Panc1 (cell line): ENCODE data around the gene THSD7B. TPM values are rescaled to one million over a fixed set of nuclear protein-coding genes. Genes with fewer than 3 reads are reported as not detected.

Experiments used
- ATAC-seq: fragments of 200-7000 bp; cut with Tn5 transposase; 2 replicates; pipeline ENCODE4 v1.9.1; 2020; ENCODE audit warnings: mild to moderate bottlenecking, moderate library complexity
- BruUV-seq: library from RNA; stranded (reverse); fragments of 400-500 nt; replicated peaks from 2 replicates; lab custom pipeline; 2021; lab: Mats Ljungman, UMichigan
- CTCF ChIA-PET: fragments of 300-600 bp; sonication (Branson Sonifier 250); formaldehyde crosslinking; loops from one replicate; lab custom pipeline; 2022; ENCODE audit warnings: antibody characterized with exemption; lab: Charles Lee
- POLR2A ChIA-PET: fragments of 300-600 bp; sonication (Branson Sonifier 250); formaldehyde crosslinking; loops from one replicate; lab custom pipeline; 2022; ENCODE audit warnings: antibody characterized with exemption; lab: Charles Lee
- DNase-seq: peaks from one replicate; pipeline ENCODE4 v3.0.0-alpha.2; 2010; ENCODE audit warnings: low read depth, low spot score
- H3K27ac ChIP-seq: 2 replicates; pipeline ENCODE4 v1.5.1; 2011; ENCODE audit warnings: mild to moderate bottlenecking, low read length, inconsistent platforms
- H3K27me3 ChIP-seq: fragments of 200-500 bp; sonication (Bioruptor generic); 2 replicates; pipeline ENCODE4 v1.6.0; 2014; ENCODE audit warnings: low read length, inconsistent platforms; ENCODE audit not compliant: control insufficient read depth, insufficient read depth
- H3K36me3 ChIP-seq: fragments of 200-500 bp; sonication (Bioruptor generic); 2 replicates; pipeline ENCODE4 v1.5.1; 2014; ENCODE audit warnings: inconsistent platforms, mild to moderate bottlenecking, low read length, moderate library complexity; ENCODE audit not compliant: control insufficient read depth, insufficient read depth
- H3K4me1 ChIP-seq: 2 replicates; pipeline ENCODE4 v1.5.1; 2011; ENCODE audit warnings: inconsistent platforms, mild to moderate bottlenecking, low read length, moderate library complexity; ENCODE audit not compliant: control insufficient read depth, insufficient read depth
- H3K4me3 ChIP-seq, 2 experiments: 2 replicates each; pipeline ENCODE4 v1.5.1; 2011 to 2012; ENCODE audit warnings: low read depth in 2 of 2, low read length in 2 of 2, mild to moderate bottlenecking in 2 of 2, inconsistent platforms in 1 of 2, moderate library complexity in 1 of 2
- H3K9me3 ChIP-seq: fragments of 200-500 bp; sonication (Bioruptor generic); 2 replicates; pipeline ENCODE4 v1.5.1; 2014; ENCODE audit warnings: low read depth, mild to moderate bottlenecking, inconsistent platforms, low read length, moderate library complexity; ENCODE audit not compliant: control insufficient read depth, insufficient read depth
- POLR2AphosphoS5 ChIP-seq: IDR thresholded peaks from 2 replicates; pipeline ENCODE4 v1.6.1; 2012; ENCODE audit warnings: mild to moderate bottlenecking, low read depth, low read length, moderate library complexity
- SIN3A ChIP-seq: IDR thresholded peaks from 2 replicates; pipeline ENCODE4 v1.6.1; 2012; ENCODE audit warnings: low read depth, mild to moderate bottlenecking, low read length, moderate library complexity, borderline replicate concordance; ENCODE audit not compliant: insufficient read depth
- TCF7L2 ChIP-seq: IDR thresholded peaks from 2 replicates; pipeline ENCODE4 v1.6.1; 2011; ENCODE audit warnings: mild to moderate bottlenecking, low read depth, low read length, inconsistent platforms
- in situ Hi-C: cut with HindIII; loops from 2 replicates; pipeline ENCODE4 v1.10.0; 2016; ENCODE audit warnings: low sequenced_read_pairs, low pct_unique_long_range_greater_than_20kb
- intact Hi-C: fragments of 100-400 bp; cut with micrococcal nuclease; formaldehyde crosslinking; loops from one replicate; pipeline ENCODE4 v1.10.0; 2022; ENCODE audit not compliant: unreplicated experiment
- total RNA-seq: library from RNA; stranded (reverse); gene quantifications from one replicate; pipeline ENCODE4 v1.2.1, GENCODE V29; 2021; ENCODE audit not compliant: unreplicated experiment
- TF ChIP-seq, protein P1 (sequence below): fragments of 450-650 bp; IDR thresholded peaks from 2 replicates; pipeline ENCODE4 v1.5.1; 2017; ENCODE audit warnings: mild to moderate bottlenecking
- TF ChIP-seq, protein P2 (sequence below), 2 experiments: IDR thresholded peaks; 2 replicates each; pipeline ENCODE4 v1.6.1; 2011 to 2012; ENCODE audit warnings: low read depth in 2 of 2, control low read depth in 1 of 2, low read length in 1 of 2, mild to moderate bottlenecking in 1 of 2, moderate library complexity in 1 of 2; ENCODE audit not compliant: insufficient read depth in 1 of 2

THSD7B gene
- total RNA-seq, 1 experiment from 2014 or later: not detected

DNA sequence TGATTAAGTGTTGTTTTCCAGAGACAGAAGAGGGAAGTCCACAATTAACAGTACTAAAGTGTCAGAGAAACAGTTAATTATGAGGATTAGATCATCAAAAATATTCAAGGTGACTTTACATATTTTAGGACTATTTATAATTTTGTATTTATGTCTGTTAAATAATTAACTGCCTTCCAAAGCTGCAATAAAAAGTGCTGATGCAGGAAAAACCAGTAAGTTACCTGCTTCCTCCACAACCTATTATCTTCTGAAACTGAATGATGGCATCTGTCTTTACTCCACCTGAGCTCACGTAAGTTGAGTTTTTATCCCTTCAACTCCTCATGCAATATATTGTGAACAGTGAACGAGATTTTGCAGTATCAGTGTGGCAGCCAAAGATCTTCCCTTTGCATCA, 570.7 kb downstream of the THSD7B start:
- ATAC-seq (no peak), DNase-seq (no peak)
- POLR2A ChIA-PET: no interaction called here
- in situ Hi-C loops: no loop called here
- Histone ChIP-seq H3K27me3 (no peaks in the 10 kb centered on the region), H3K4me1 (no peaks in the 10 kb centered on the region), H3K4me3 (no peak overlapping the region), H3K9me3 (no peaks in the 10 kb centered on the region), H3K27ac (no peak overlapping the region), H3K36me3 (no peaks in the 10 kb centered on the region)
- CTCF ChIA-PET: no interaction called here
- TF ChIP-seq, protein P1, sequence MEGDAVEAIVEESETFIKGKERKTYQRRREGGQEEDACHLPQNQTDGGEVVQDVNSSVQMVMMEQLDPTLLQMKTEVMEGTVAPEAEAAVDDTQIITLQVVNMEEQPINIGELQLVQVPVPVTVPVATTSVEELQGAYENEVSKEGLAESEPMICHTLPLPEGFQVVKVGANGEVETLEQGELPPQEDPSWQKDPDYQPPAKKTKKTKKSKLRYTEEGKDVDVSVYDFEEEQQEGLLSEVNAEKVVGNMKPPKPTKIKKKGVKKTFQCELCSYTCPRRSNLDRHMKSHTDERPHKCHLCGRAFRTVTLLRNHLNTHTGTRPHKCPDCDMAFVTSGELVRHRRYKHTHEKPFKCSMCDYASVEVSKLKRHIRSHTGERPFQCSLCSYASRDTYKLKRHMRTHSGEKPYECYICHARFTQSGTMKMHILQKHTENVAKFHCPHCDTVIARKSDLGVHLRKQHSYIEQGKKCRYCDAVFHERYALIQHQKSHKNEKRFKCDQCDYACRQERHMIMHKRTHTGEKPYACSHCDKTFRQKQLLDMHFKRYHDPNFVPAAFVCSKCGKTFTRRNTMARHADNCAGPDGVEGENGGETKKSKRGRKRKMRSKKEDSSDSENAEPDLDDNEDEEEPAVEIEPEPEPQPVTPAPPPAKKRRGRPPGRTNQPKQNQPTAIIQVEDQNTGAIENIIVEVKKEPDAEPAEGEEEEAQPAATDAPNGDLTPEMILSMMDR: no peak
- TF ChIP-seq SIN3A (no peak), POLR2AphosphoS5 (no peak), TCF7L2 (no peak)
- TF ChIP-seq, protein P2, sequence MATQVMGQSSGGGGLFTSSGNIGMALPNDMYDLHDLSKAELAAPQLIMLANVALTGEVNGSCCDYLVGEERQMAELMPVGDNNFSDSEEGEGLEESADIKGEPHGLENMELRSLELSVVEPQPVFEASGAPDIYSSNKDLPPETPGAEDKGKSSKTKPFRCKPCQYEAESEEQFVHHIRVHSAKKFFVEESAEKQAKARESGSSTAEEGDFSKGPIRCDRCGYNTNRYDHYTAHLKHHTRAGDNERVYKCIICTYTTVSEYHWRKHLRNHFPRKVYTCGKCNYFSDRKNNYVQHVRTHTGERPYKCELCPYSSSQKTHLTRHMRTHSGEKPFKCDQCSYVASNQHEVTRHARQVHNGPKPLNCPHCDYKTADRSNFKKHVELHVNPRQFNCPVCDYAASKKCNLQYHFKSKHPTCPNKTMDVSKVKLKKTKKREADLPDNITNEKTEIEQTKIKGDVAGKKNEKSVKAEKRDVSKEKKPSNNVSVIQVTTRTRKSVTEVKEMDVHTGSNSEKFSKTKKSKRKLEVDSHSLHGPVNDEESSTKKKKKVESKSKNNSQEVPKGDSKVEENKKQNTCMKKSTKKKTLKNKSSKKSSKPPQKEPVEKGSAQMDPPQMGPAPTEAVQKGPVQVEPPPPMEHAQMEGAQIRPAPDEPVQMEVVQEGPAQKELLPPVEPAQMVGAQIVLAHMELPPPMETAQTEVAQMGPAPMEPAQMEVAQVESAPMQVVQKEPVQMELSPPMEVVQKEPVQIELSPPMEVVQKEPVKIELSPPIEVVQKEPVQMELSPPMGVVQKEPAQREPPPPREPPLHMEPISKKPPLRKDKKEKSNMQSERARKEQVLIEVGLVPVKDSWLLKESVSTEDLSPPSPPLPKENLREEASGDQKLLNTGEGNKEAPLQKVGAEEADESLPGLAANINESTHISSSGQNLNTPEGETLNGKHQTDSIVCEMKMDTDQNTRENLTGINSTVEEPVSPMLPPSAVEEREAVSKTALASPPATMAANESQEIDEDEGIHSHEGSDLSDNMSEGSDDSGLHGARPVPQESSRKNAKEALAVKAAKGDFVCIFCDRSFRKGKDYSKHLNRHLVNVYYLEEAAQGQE (IDR thresholded peaks at IDR 0.05; ENCODE audit: insufficient read depth in 1 of 2, low read depth in 2 of 2, low read length in 1 of 2): no peak
- intact Hi-C loops: no loop called here
- no TSS peak for BruUV-seq

DNA sequence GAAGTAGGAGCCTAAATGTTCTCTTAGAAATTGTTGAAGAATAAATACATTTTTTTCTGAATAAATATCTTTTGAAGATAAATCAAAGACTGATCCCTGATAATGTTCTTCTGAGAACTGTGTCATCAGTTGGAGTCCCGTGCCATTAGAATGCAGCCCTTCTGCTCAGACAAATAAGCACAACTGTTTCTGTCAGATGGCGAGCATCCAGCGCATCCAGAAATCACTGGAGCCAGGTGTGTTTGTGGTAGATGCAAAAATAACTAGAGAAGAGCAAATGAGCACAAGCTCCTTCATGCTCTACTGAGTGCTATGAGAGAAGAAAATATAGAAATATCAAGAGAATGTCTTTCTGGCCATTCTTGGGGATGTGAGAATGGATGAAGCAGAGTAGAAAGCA, 573.7 kb downstream of the THSD7B start:
- POLR2A ChIA-PET: no interaction called here
- Histone ChIP-seq H3K27ac (no peak overlapping the region), H3K4me3 (no peak overlapping the region), H3K9me3 (no peaks in the 10 kb centered on the region), H3K36me3 (no peaks in the 10 kb centered on the region), H3K4me1 (no peaks in the 10 kb centered on the region), H3K27me3 (no peaks in the 10 kb centered on the region)
- intact Hi-C loops (no loop called here), in situ Hi-C loops (no loop called here)
- CTCF ChIA-PET: no interaction called here
- ATAC-seq: no peak
- TF ChIP-seq TCF7L2: no peak
- TF ChIP-seq POLR2AphosphoS5: no peak
- no peak for TF ChIP-seq SIN3A
- TF ChIP-seq, protein P2 (IDR thresholded peaks at IDR 0.05; ENCODE audit: insufficient read depth in 1 of 2, low read depth in 2 of 2, low read length in 1 of 2): no peak
- TF ChIP-seq, protein P1: no peak
- DNase-seq: no peak
- BruUV-seq: no TSS peak
